Spleen (tissue), 7 donors: ENCODE data around the gene ADCY1.

Experiments used
- CTCF ChIP-seq, 11 experiments: fragments of 200-600 bp in 7 of 11; fragments of 450-650 bp in 4 of 11; sonication (generic) in 4 of 11; IDR thresholded peaks in 8 of 11; conservative IDR thresholded peaks in 3 of 11; 1 replicate in 7 of 11; 2 replicates in 4 of 11; pipeline versions ENCODE4 v1.4.0 to v1.8.0; 2016 to 2021; ENCODE audit warnings: antibody characterized with exemption in 11 of 11, inconsistent platforms in 4 of 11, mild to moderate bottlenecking in 1 of 11
- POLR2A ChIP-seq, 3 donors: fragments of 450-650 bp; IDR thresholded peaks; one replicate each; pipeline ENCODE4 v1.5.1; 2017; ENCODE audit warnings: antibody characterized with exemption in 3 of 3, mild to moderate bottlenecking in 1 of 3
- POLR2AphosphoS5 ChIP-seq, 3 donors: sonication (generic); formaldehyde crosslinking; IDR thresholded peaks; one replicate each; pipeline ENCODE4 v1.5.1; 2017; ENCODE audit warnings: antibody characterized with exemption in 3 of 3
- donor health status: DM: no; HTN: no; CAD: no; lungs with moderate emphysema.
- donor health status: DM: no; HTN: no; CAD: no.
- donor health status: DM: no; HTN: no; CAD: no.

GRCh38 chr7:45525057-45525456 lies 49.1 kb upstream of the ADCY1 start:
- no peak for TF ChIP-seq CTCF (IDR thresholded peaks at IDR 0.05 in 8 of 11, conservative IDR thresholded peaks at IDR 0.05 in 3 of 11)
- TF ChIP-seq POLR2A (IDR thresholded peaks at IDR 0.05), result no peak
- no peak for TF ChIP-seq POLR2AphosphoS5 (IDR thresholded peaks at IDR 0.05)
